CD4-positive, alpha-beta T cell treated with Interleukin-2 at 100 ng/mL for 4 hours (primary cell): Measurements from ENCODE around the gene HUS1B.
"Not testable (repeated sequence)": the region's sequence is repeated elsewhere in the genome, so short reads cannot be mapped to it uniquely, and the experiment has no call there.

Experiments used
- DNase-seq: peaks from one replicate; pipeline ENCODE4 v3.0.0-alpha.2; 2020; ENCODE audit warnings: low spot score

Gene HUS1B

DNA sequence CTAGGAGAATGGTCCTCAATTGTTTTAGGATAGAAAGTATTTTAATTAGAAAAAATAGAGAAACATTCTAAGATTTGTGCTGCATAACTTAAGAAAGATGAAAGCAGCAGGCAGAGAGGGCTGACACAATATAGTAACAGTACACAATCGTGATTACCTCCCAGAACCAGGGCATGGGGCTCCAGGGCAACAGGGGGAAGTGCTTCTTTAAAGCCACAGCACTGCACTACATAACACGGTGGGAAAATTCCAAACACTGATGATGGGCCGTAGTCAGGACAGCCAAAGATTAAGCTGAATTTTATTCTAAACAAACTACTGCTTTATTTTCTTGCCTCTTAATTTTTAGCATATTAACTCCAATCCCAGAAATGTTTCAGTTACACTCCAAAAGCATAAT is 21.6 kb upstream of the HUS1B start:
- no peak for DNase-seq

DNA sequence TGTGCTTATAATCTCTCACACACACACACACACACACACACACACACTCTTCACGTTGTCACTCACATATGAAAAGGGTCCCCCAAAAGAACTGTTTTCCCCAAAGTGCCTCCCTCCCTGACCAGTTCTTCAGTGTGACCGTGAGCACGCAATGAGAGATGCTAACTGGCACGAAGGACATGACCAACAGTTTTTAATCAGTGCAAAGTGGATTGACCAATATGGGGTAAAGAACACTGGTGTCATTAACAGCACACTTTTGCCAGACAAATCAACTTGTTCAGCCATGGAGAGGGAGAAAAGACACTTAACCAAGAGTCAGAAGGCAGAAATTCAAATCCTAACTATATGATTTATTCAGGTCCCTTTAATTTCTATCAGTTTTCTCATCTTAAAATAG is 21.0 kb upstream of the HUS1B start:
- no peak for DNase-seq

DNA sequence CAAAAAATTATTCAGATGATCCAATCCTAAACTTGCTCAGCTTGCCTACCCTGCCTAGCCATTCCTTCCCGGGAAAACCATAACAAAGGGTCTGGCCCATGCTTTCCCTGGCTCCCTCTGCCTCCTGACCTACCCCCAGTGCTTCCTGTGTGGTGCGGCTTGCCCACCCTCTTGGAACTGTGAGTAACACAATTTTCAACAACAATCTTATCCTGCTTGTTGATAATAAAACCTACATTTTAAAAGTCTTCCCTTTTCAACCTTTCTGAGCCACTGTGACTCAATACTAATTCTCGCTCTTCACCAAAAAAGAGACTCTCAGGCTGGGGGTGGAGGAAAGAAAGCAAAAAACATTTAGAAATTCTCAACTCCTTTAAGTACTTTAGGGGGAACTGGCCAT is 18.1 kb upstream of the HUS1B start:
- no peak for DNase-seq

DNA sequence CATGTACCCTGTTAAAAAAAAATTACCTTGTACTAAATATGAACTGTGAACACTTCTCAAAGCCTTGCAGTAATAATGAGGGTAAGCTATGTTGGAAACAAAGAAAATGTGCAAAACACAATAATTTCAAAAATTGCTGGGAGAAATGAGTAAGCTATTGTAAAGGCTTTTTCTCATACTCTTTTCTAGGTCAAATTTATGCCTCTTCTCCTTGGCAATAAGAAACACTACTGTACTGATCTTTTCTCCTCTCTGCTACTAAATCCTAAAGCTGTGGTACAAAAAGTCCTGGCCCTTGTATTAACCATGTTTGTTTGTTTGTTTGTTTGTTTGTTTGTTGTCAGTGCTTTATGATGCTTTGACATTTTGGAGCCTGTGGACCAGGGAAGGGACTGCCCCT is 17.5 kb upstream of the HUS1B start:
- DNase-seq = no peak

DNA sequence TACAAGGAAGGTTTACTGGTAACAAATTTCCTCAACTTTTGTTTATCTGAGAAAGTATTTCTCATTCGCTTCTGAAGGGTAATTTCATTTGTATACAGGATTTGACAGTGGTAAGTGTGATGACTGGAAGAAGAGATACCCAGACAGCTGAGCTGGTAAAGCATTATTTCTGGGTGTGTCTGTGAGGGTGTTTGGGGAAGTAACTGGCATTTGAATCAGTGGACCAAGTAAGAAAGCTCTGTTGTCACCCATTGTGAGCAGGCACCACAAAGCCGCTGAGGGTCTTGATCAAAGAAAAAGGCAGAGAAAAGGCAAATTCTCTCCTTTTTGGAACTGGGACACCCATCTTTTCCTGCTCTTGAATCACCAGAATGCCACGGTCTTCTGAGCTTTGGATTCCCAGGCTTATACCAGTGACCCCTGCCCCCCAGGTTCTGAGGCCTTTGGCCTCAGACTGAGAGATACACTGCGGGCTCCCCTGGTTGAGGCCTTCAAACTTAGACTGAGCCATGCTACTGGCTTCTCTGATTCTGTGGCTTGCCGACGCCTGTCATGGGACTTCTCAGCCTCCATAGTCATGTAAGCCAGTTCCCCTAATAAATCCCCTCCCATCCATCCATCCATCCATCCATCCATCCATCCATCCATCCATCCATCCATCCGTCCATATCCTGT is 10.5 kb upstream of the HUS1B start:
- DNase-seq = no peak

DNA sequence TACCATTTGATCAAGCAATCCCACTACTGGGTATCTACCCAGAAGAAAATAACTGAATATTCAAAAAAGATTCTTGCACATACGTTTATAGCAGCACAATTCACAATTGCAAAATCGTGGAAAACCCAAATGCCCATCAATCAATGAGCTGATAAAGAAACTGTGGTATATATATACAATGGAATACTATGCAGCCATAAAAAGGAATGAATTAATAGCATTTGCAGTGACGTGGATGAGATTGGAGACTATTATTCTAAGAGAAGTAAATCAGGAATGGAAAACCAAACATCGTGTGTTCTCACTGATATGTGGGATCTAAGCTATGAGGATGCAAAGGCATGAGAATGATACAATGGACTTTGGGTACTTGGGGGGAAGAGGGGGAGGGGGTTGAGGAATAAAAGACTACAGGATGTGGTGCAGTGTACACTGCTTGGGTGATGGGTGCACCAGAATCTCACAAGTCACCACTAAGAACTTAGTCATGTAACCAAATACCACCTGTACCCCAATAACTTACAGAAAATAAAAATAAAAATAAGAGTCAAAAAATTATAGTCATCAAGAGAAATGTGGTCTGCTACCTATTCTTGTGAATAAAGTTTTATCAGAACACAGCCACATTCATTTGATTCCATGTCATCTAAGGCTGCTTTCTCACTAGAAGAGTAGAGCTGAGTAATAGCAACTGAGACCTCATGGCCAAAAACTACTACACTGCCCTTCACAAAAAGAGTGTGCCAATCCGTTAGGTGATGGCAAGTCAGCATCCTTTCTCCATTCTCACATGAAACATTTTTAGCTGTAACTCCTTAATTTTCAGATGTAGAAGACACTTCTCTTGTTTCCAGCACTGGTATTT is 8.7 kb upstream of the HUS1B start:
- no peak for DNase-seq

DNA sequence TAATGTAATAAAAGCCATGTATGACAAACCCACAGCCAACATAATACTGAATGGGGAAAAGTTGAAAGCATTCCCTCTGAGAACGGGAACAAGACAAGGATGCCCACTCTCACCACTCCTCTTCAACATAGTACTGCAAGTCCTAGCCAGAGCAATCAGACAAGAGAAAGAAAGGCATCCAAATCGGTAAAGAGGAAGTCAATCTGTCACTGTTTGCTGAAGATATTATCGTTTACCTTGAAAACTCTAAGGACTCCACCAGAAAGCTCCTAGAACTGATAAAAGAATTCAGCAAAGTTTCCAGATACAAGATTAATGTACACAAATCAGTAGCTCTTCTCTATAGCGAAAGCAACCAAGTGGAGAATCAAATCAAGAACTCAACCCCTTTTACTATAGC is 6.9 kb upstream of the HUS1B start:
- DNase-seq = not testable (repeated sequence)

DNA sequence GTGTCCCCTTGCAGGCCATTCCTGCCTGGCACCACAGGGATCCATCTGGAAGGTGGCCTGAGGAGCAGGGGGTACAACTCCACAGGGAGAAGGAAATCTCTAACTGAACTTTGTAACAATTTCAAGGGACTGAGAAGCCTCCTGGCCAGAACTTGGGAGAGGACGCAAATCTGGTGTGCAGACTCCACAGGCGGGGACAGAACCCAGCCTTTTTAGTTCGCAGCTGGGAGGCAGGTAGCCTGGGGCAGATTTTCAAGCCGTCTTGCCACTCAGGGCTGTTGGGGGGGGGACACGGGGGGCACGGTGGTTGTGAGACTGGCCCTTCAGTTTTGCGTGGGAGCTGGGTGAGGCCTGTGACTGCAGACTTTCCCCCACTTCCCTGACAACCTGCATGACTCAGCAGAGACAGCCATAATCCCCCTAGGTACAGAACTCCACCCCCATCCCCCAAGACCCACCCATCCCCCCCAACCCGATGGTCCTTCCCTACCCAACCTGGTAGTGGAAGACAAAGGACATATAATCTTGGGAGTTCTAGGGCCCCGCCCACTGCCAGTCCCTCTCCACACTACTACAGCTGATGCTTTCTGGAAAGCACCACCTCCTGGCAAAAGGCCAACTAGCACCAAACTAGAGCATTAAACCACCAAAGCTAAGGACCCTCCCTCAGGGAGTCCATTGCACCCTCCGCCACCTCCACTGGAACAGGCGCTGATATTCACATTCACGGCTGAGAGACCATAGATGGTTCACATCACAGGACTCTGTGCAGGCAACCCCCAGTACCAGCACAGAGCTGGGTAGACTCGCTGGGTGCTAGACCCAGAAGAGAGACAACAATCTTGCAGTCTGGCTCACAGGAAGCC is 3.0 kb upstream of the HUS1B start:
- DNase-seq = no peak

DNA sequence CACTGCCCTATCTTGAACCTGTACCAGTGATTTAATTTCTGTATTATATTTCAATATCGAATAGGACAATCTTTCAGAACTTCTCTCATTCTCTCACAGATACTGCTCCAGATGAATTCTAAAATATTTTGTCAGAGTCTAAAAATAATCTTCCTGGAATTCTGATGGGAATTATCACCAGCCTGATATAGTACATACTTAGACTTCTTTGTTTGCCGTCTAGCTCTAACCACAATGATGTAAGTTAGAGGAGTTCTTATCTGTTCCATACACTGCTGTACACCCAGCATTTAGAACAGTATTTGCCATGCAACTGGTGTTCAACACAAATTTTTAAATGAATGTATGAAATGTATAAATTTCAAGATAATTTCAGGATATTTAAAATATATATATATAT is 1.3 kb upstream of the HUS1B start:
- DNase-seq = no peak

DNA sequence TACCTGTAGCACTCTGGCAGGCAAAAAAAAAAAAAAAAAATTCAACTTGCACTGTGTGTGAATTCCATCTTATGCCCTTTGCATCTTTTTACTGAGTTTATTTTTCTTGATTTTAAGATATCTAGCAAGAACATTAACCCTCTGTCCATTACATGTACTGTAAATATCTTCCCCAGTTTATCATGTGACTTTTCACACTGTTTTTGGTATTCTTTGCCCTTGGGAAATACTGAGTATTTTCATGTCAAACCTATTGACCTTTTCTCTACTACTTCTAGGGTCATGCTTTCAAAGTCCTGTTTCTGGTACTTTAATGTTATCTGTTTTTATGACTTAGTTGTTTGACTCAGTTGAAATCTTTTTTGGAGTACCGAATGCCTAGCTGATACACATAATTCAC is 843 bp upstream of the HUS1B start:
- DNase-seq = no peak

DNA sequence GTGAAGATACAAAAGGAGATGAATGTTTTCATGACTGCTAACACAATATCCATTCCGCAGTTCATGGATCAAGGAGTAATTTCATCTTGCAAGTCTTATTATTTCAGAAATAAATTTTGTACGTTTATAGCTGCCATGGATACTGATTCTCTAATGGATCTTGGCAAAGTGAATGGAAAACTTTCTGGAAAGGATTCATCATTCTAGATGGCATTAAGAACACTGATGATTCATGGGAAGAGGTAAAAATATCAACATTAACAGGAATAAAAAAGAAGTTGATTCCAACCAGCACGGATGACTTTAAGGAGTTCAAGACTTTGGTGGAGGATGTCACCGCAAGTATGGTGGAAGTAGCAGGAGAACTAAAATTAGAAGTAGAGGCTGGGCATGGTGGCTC is 2.8 kb downstream of the HUS1B start:
- no peak for DNase-seq

DNA sequence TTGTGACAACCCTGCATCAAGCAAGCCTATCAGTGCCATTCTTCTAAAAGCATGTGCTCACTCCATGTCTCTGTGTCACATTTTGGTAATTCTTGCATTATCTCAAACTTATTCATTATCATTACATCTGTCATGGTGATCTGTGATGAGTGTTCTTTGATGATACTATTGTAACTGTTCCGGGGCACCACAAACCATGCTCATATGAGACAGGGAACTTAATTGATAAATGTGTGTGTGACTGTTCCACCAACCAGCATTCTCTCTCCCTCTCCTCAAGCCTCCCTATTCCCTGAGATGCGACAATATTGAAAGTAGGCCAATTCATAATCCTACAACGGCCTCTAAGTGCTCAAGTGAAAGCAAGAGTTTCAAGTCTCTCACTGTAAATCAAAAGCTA is 4.0 kb downstream of the HUS1B start:
- DNase-seq = no peak

DNA sequence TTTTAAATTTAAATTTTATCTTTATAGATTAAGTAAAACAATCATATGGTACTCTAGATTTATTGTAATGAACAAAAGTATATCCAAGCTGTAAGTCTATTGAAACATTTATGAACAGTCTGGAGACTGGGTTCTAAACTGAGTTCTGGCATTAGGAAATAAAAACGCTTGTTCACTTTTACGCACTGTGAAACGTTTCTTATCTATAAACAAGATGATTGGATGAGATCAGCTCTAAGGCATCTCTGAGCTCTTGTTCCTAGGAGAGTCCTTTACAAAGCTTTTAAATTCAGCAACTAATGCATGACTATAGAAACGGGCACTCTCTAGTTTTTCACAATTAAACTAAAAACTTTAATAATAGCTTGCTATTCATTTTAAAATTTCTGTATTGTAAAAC is 6.8 kb downstream of the HUS1B start:
- no peak for DNase-seq

DNA sequence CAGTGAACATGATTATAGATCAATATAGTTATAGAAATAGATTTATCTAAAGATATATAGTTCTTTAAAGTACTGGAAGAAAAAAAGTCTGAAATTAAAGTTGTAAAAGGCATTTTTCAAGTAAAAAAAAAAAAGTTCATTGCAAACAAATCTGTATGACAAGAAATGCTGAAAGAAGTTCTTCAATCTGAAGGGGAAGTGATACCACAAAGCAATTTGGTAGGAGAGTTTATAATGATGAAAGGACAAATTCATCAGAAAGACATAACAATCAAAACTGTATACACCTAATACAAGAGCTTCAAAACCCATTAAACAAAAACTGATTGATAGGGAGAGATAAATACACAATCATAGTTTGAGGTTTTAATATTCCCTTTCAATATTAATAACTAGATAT is 14.1 kb downstream of the HUS1B start:
- DNase-seq = no peak

DNA sequence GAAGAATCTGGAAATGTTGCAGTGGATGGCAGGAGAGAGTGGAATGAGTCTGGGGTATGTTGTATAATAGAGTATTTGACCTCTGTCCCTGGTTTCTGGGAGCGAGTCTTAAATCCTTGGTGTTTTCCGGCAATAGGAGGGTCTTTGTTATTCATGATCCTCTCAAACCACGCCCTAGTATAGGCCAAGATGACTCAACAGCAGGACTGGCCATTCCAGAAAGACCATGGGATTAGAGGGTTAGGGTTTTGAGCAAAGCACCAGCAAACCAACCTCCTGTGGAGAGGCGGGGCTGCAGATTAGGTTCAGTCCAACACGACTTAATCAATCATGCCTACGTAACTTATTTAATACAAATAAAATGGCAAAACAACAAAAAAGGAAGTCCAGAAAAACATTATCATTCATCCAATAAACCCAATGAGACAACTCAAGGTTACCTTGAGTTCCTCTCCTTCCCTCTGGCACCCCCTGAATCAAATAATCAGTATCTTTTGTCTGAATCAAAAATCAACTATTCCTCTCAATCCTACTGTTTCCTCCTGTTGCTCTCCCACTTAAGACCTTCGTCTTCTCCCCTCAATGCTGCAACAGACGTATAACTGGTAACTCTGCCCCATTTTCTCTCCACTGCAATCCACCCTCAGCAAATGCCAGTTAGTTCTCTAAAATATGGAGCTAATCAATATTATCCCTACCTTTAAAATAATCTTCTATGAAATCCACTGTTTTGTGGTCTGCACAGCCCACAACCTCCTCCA is 15.5 kb downstream of the HUS1B start:
- DNase-seq = no peak

DNA sequence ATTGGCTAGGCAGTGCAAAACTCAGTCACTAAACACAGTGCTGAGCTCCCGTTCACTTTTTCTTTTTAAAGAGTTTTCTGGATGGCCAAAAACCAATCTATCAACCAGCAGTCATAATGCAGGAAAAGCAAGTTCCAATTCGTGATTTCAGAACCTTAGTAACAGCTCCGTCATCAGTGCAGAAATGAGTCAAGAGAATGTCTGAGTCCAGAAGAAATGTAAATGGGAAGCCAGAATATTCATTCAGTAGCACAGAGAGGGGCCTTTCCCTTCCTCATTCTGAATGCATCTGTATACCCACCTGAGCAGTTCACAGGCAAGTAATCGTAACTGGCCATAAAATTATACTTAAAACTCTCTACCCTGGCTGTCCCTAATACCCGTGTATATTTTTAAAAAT is 20.4 kb downstream of the HUS1B start:
- DNase-seq = no peak

DNA sequence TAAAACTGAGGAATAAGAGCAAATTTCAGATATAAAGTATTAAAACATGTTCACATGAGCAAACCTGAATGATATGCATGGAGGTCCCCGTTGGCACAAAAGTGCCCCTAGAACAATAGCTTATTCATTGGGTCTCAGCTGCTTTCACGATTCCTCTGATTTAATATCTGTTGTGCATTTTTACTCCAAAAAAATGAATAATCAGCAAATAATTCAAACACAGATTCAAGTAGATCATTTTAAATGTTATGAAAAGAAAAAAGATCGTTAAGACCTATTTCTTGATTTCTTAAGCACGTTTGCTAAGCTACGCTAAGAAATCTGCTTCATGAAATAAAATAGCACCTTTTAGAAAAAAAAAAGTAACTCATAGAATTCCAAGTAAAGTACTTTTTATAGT is 21.7 kb downstream of the HUS1B start:
- no peak for DNase-seq

DNA sequence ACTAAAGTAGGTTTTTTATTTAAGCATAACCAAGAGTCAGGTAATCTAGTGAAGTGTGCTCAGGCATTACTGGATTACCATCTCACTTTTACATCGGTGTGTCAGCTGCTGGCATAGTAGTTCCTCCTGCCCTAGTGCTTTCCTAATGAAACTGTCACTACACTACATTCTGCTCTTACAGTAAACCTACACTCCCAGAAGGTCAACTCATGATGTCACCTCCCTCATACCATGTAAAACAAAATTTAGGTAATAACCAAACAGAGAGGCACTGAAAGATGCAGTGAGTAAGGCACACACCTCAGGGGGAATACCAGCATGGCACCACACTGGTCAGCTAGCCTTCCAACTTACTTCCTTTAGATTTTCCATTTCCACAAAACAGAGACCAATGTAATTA is 23.3 kb downstream of the HUS1B start:
- DNase-seq = no peak

DNA sequence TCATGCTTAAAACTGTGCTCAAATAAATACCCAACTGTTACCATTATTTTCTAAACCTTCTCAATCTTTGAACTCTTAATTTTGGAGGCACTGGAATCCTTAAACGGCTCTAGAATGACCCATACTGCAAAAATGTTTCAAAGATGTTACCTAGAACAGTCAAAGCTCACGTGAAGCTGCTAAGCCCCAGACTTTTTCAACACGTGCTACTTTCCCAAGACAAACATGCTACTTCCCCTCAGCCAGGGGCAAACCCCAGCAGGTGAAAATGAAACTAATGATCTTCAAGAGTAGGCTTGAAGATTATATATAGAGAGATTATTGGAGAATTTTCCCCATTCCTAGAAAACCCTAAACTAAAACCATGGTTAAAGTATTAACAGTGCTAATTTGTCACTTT is 28.1 kb downstream of the HUS1B start:
- no peak for DNase-seq

DNA sequence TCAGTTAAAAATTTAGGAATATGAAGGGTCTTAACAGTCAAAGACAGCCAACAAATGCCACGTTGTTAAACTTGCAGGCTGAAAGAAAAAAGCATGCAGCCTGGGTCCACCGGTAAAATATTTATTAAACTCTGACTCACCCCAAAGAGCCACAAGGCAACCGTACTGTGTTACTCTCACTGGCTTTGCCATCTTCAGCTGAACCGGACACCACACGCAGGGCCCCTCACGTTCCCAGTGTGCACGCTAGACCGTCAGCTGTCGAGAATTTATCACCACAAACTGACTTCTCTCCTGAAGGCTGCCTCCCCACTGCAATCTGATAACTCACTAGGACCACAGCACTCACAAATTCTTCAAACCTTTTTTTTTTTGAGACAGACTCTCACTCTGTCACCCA is 30.7 kb downstream of the HUS1B start:
- DNase-seq = no peak

DNA sequence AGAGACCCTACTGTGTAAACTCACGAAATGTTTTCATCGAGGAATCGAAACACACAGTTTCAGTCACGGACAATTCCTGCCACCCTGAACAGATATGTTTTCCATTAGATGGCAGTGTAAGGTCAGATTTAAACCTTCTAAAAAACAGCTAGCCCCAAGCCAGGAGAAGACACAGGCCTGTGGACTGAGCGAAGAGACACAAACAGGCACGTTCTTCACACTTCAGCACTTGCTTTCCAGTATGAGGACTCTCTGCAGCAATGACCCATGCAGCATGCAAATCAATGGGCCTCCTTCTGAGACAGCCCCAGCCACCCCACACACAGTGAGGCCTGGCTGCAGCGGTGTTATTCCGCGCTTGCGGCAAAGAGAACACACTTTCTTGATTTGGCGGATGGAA is 31.9 kb downstream of the HUS1B start:
- no peak for DNase-seq

DNA sequence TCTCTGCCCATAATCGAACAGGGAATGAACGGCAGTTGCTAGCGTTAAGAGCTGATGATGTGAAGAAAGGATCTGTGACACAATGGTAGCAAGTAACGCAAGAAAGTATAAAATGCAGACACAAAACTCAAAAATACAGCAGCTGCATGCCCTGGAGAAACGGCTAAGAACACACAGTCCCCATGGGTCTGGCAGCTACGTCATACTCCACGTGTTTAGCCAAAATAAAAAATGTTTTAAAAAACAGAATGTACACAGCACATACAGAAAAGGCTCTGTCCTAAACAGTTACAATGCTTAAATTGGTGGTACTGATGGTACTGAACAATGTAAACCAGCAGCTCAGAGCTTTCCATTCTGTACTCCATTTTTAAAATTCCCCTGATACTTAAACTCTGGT is 34.4 kb downstream of the HUS1B start:
- no peak for DNase-seq
